Measurements from ENCODE around the gene MAZ.
"Not testable (repeated sequence)": the region's sequence is repeated elsewhere in the genome, so short reads cannot be mapped to it uniquely, and the experiment has no call there.

Gene MAZ

GRCh38 chr16:29784901-29785500 lies 21.3 kb upstream of the MAZ start:
- DNase-seq: peak; percentile 77 to 83

GRCh38 chr16:29787155-29787554 lies 19.2 kb upstream of the MAZ start:
- not testable (repeated sequence) for DNase-seq

GRCh38 chr16:29789775-29790182 lies 16.6 kb upstream of the MAZ start:
- DNase-seq: no peak

GRCh38 chr16:29790183-29790948 lies 16.0 kb upstream of the MAZ start, which contains the start of gene KIF22:
Gene KIF22 (plus strand): TSS chr16:29790751. CDS start chr16:29790760, 9 bp downstream.
- peak; percentile 100 for DNase-seq

- DNase-seq: peak in 1 of 2 donors; percentile 36
These were observed 15.1 kb upstream of the MAZ start for GRCh38 chr16:29790949-29791844.

GRCh38 chr16:29791845-29792807 lies 14.2 kb upstream of the MAZ start:
- peak in 1 of 2 donors; percentile 23 for DNase-seq

GRCh38 chr16:29793153-29793552 lies 13.2 kb upstream of the MAZ start:
- not testable (repeated sequence) for DNase-seq

- DNase-seq: no peak
These were observed 12.1 kb upstream of the MAZ start for GRCh38 chr16:29794231-29794710.

- no peak for DNase-seq
These were observed 3.9 kb upstream of the MAZ start for GRCh38 chr16:29802416-29802935.

- DNase-seq: no peak
These were observed 2.3 kb upstream of the MAZ start for GRCh38 chr16:29804020-29804419.

- DNase-seq: no peak
These were observed 1.7 kb upstream of the MAZ start for GRCh38 chr16:29804455-29805231.

- DNase-seq: peak; percentile 98 to 99
These were observed 864 bp upstream of the MAZ start for GRCh38 chr16:29805232-29806098.

- DNase-seq: peak in 1 of 2 donors; percentile 50
These were observed 504 bp downstream of the MAZ start for GRCh38 chr16:29806641-29807425.

GRCh38 chr16:29807426-29808218 lies 1.3 kb downstream of the MAZ start:
- DNase-seq: peak; percentile 91

- peak in 1 of 2 donors; percentile 52 for DNase-seq
These were observed 2.0 kb downstream of the MAZ start for GRCh38 chr16:29808219-29808900.

GRCh38 chr16:29809031-29809747 lies 2.9 kb downstream of the MAZ start:
- DNase-seq: no peak
